AG04450 (cell line): Measurements from ENCODE around the gene ADORA1. TPM values are rescaled to one million over a fixed set of nuclear protein-coding genes. Genes with fewer than 3 reads are reported as not detected.

Source experiments
- CTCF ChIA-PET: fragments of 300-600, 350-600 bp; formaldehyde crosslinking; extraction: SDS; loops from one replicate; lab custom pipeline; 2022; ENCODE audit warnings: antibody characterized with exemption, inconsistent platforms; lab: Charles Lee
- POLR2A ChIA-PET: fragments of 350-600 bp; formaldehyde crosslinking; extraction: SDS; loops from one replicate; lab custom pipeline; 2021; ENCODE audit warnings: antibody characterized with exemption, inconsistent platforms; lab: Yijun Ruan, JAX
- DNase-seq: peaks from one replicate; pipeline ENCODE4 v3.0.0-alpha.2; 2011; ENCODE audit warnings: low read depth, low spot score
- H3K27ac ChIP-seq: one replicate; pipeline ENCODE4 v1.5.1; 2012; ENCODE audit warnings: low read depth, low read length, control low read depth
- H3K27me3 ChIP-seq: one replicate; pipeline ENCODE4 v1.6.0; 2012; ENCODE audit warnings: low read length; ENCODE audit not compliant: control insufficient read depth, insufficient read depth
- H3K4me3 ChIP-seq: 2 replicates; pipeline ENCODE4 v1.5.1; 2011; ENCODE audit warnings: mild to moderate bottlenecking, low read depth, low read length, control low read depth
- H3K9me3 ChIP-seq: 2 replicates; pipeline ENCODE4 v1.5.1; 2012; ENCODE audit warnings: low read length; ENCODE audit not compliant: control insufficient read depth, insufficient read depth
- CTCF ChIP-seq: IDR thresholded peaks from 2 replicates; pipeline ENCODE4 v1.5.1; 2011; ENCODE audit warnings: low read depth, low read length, control low read depth, inconsistent platforms
- polyA plus RNA-seq: library from polyadenylated mRNA; depleted of rRNA; stranded (reverse); fragments of >200 nt; gene quantifications from 2 replicates; pipeline ENCODE4 v1.2.3, GENCODE V29; 2011

The ADORA1 gene
- polyA plus RNA-seq, 1 experiment = 1.7 TPM

- H3K27ac ChIP-seq = no peak overlapping the region
- CTCF ChIA-PET = interaction anchor here (1.3 to 10.6 kb wide), 3 partner anchors 82 to 146 kb away, joined by 3 to 164 read pairs (median 4); no protein-coding TSS in a partner anchor
Observed at GRCh38 chr1:203124011-203124410, 3.5 kb upstream of the ADORA1 start.

GRCh38 chr1:203124546-203125317 lies 2.8 kb upstream of the ADORA1 start:
- Histone ChIP-seq H3K9me3 (no peaks in the 10 kb centered on the region; the same call in 1 of the 2 replicates), H3K4me3 (no peak overlapping the region), H3K27me3 (peaks cover 74% of the 10 kb centered on the region), H3K27ac (no peak overlapping the region)
- no peak for TF ChIP-seq CTCF
- DNase-seq = no peak
- ChIA-PET CTCF (interaction anchor here (1.4 to 10.6 kb wide), 2 partner anchors 90 to 145 kb away, joined by 4 to 164 read pairs; no protein-coding TSS in a partner anchor), POLR2A (no interaction called here)

More at GRCh38 chr1:203124011-203124410, 3.5 kb upstream of the ADORA1 start:
- POLR2A ChIA-PET = no interaction called here
- H3K27me3 ChIP-seq = peaks cover 70% of the 10 kb centered on the region
- no peak overlapping the region for H3K4me3 ChIP-seq
- no peaks in the 10 kb centered on the region; the same call in 1 of the 2 replicates for H3K9me3 ChIP-seq
- no peak for DNase-seq
- TF ChIP-seq CTCF = no peak

- CTCF ChIA-PET = interaction anchor here (0.6 to 10.6 kb wide), 14 partner anchors 9 to 144 kb away, joined by 3 to 164 read pairs (median 4); no protein-coding TSS in a partner anchor
- no peak for DNase-seq
- Histone ChIP-seq H3K27ac (no peak overlapping the region), H3K27me3 (peaks cover 65% of the 10 kb centered on the region), H3K4me3 (no peak overlapping the region), H3K9me3 (no peaks in the 10 kb centered on the region; the same call in 1 of the 2 replicates)
- peak; percentile 61 for TF ChIP-seq CTCF
- POLR2A ChIA-PET = no interaction called here
Observed at GRCh38 chr1:203126151-203126865, 1.2 kb upstream of the ADORA1 start.

- no peak for TF ChIP-seq CTCF
- Histone ChIP-seq H3K9me3 (no peaks in the 10 kb centered on the region; the same call in 1 of the 2 replicates), H3K27me3 (peaks cover 63% of the 10 kb centered on the region), H3K4me3 (peak overlapping the region; percentile 55), H3K27ac (no peak overlapping the region)
- ChIA-PET CTCF (interaction anchor here (0.8 to 3.5 kb wide), 15 partner anchors 9 to 146 kb away, joined by 3 to 24 read pairs (median 5); no protein-coding TSS in a partner anchor), POLR2A (interaction anchor here (0.6 kb wide), 2 partner anchors 89 to 120 kb away, joined by 3 to 5 read pairs; partner anchors contain the start of gene TMEM183A)
- DNase-seq = no peak
Observed at GRCh38 chr1:203126866-203127665, 460 bp upstream of the ADORA1 start.
